GM10266 (cell line): ENCODE measurements around the gene PLEKHA7.

Source experiments
- DNase-seq: peaks from one replicate; pipeline ENCODE4 v3.0.0; 2012; ENCODE audit errors: extremely low spot score
- CTCF ChIP-seq: IDR thresholded peaks from 2 replicates; pipeline ENCODE4 v1.5.1; 2012; ENCODE audit warnings: mild to moderate bottlenecking, low read depth; ENCODE audit not compliant: control insufficient read depth, insufficient read depth; ENCODE audit errors: missing control alignments

The PLEKHA7 gene

GRCh38 chr11:16776711-16777612 lies 237.3 kb downstream of the PLEKHA7 start:
- no peak for TF ChIP-seq CTCF
- no peak for DNase-seq

GRCh38 chr11:16775614-16776283 lies 238.5 kb downstream of the PLEKHA7 start:
- TF ChIP-seq CTCF: no peak
- no peak for DNase-seq

GRCh38 chr11:16774936-16775613 lies 239.1 kb downstream of the PLEKHA7 start:
- no peak for TF ChIP-seq CTCF
- no peak for DNase-seq

GRCh38 chr11:16773981-16774935 lies 240.0 kb downstream of the PLEKHA7 start:
- no peak for DNase-seq
- no peak for TF ChIP-seq CTCF

GRCh38 chr11:16772141-16772512 lies 242.1 kb downstream of the PLEKHA7 start:
- DNase-seq: no peak
- TF ChIP-seq CTCF: no peak

GRCh38 chr11:16771350-16772140 lies 242.7 kb downstream of the PLEKHA7 start:
- TF ChIP-seq CTCF: no peak
- DNase-seq: no peak
